NB4 (cell line): ENCODE results near the gene GDI2.

Experiments used
- MYC ChIP-seq: IDR thresholded peaks from 2 replicates; pipeline ENCODE4 v1.6.1; 2011; ENCODE audit warnings: low read depth, low read length
- POLR2A ChIP-seq: IDR thresholded peaks from 2 replicates; pipeline ENCODE4 v1.6.1; 2011; ENCODE audit warnings: mild to moderate bottlenecking; ENCODE audit not compliant: insufficient read length; ENCODE audit errors: extremely low read depth
- TF ChIP-seq, protein P1 (sequence below): IDR thresholded peaks from 2 replicates; pipeline ENCODE4 v1.6.1; 2011; ENCODE audit warnings: low read depth, low read length
- TF ChIP-seq, protein P2 (sequence below): IDR thresholded peaks from one replicate; pipeline ENCODE4 v1.5.1; 2012; ENCODE audit warnings: low read depth, low read length

DNA sequence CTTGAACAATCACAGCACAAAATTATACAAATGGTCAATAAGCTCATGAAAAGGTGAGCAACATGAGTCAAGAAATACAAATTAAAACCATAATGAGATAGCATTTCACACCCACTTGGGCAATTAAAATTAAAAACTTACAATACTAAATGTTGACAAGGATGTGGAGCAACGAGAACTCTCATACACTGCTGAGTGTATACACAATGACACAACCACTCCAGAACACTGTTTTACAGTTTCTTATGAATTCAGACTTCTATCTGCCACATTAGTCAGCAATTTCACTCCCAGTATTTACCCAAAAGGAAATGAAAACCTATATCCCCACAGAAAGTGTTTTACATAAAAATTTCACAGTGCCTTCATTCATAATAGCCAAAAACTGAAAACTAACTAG, 31.1 kb downstream of the GDI2 start:
- TF ChIP-seq, protein P1, sequence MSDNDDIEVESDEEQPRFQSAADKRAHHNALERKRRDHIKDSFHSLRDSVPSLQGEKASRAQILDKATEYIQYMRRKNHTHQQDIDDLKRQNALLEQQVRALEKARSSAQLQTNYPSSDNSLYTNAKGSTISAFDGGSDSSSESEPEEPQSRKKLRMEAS = no peak
- TF ChIP-seq MYC (no peak), POLR2A (no peak)
- TF ChIP-seq, protein P2, sequence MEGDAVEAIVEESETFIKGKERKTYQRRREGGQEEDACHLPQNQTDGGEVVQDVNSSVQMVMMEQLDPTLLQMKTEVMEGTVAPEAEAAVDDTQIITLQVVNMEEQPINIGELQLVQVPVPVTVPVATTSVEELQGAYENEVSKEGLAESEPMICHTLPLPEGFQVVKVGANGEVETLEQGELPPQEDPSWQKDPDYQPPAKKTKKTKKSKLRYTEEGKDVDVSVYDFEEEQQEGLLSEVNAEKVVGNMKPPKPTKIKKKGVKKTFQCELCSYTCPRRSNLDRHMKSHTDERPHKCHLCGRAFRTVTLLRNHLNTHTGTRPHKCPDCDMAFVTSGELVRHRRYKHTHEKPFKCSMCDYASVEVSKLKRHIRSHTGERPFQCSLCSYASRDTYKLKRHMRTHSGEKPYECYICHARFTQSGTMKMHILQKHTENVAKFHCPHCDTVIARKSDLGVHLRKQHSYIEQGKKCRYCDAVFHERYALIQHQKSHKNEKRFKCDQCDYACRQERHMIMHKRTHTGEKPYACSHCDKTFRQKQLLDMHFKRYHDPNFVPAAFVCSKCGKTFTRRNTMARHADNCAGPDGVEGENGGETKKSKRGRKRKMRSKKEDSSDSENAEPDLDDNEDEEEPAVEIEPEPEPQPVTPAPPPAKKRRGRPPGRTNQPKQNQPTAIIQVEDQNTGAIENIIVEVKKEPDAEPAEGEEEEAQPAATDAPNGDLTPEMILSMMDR = no peak
